ENCODE measurements around the gene NDUFA8.
"Not testable (repeated sequence)": the region's sequence is repeated elsewhere in the genome, so short reads cannot be mapped to it uniquely, and the experiment has no call there.

The NDUFA8 gene

DNA sequence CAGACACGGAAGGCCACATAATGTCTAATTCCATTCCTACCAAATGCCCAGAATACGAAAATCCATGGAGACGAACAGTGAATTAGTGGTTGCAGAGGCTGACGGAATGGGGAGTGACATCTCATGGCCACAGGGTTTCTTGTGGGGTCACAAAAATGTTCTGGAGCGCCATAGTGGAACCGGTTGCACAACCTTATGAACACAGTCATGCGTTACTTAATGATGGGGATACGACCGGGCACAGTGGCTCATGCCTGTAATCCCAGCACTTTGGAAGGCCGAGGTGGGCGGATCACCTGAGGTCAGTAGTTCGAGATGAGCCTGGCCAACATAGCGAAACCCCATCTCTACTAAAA is 40.4 kb downstream of the NDUFA8 start:
- no peaks in the 10 kb centered on the region for H3K79me2 ChIP-seq (ENCODE audit: insufficient read depth, low read depth)
- H2AFZ ChIP-seq (ENCODE audit: low read depth) = no peak overlapping the region
- H3K27ac ChIP-seq = no peak overlapping the region
- no peak overlapping the region for H3K4me2 ChIP-seq
- no peak overlapping the region for H3K4me3 ChIP-seq (IDR thresholded peaks at IDR 0.05; ENCODE audit: insufficient read depth, low read depth, low read length)
- TF ChIP-seq, protein P1, sequence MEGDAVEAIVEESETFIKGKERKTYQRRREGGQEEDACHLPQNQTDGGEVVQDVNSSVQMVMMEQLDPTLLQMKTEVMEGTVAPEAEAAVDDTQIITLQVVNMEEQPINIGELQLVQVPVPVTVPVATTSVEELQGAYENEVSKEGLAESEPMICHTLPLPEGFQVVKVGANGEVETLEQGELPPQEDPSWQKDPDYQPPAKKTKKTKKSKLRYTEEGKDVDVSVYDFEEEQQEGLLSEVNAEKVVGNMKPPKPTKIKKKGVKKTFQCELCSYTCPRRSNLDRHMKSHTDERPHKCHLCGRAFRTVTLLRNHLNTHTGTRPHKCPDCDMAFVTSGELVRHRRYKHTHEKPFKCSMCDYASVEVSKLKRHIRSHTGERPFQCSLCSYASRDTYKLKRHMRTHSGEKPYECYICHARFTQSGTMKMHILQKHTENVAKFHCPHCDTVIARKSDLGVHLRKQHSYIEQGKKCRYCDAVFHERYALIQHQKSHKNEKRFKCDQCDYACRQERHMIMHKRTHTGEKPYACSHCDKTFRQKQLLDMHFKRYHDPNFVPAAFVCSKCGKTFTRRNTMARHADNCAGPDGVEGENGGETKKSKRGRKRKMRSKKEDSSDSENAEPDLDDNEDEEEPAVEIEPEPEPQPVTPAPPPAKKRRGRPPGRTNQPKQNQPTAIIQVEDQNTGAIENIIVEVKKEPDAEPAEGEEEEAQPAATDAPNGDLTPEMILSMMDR (conservative IDR thresholded peaks at IDR 0.05; ENCODE audit: low read depth, low read length) = no peak
- no peak overlapping the region for H3K9ac ChIP-seq
- no peaks in the 10 kb centered on the region for H3K4me1 ChIP-seq (ENCODE audit: low read depth, poor library complexity, severe bottlenecking)
- H3K27me3 ChIP-seq (ENCODE audit: insufficient read depth, low read depth) = peaks cover 3% of the 10 kb centered on the region; the same call in 1 of the 2 replicates
- H3K36me3 ChIP-seq (ENCODE audit: insufficient read depth) = no peaks in the 10 kb centered on the region
- H4K20me1 ChIP-seq (ENCODE audit: insufficient read depth) = no peaks in the 10 kb centered on the region

DNA sequence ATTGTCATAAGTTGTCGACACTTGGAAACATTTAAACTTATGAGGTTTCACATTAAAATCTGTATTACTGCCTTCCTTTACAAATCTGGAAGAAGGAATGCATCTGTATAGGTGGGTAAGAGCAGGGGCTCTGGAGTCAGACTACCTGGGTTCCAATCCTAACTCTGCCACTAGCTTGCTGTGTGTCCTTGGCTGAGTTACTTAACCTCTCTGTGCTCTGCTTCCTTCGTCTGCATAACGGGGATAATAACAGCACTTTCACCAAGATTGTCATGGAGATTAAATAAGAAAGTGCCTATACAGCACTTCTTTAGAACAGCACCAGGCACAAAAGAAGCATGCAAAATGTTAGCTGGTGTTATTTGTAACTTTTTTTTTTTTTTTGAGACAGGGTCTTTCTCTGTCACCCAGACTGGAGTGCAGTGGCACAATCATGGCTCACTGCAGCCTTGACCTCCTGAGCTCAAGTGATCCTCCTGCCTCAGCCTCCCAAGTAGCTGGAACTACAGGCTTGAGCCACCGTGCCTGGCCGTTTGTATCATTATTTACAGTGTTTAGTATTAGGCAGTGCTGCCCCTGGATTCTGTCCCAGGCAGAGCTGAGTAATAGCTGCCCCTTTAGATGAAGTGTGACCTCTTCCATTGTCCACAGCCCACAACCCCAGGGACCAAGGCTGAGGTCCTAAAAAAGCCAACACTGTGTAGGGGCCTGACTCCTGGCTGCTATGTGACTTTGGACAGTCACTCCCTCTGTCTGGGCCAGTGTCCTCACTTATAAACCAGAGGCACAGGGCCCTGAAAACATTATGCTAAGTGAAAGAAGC is 41.0 kb downstream of the NDUFA8 start:
- TF ChIP-seq, protein P1 (conservative IDR thresholded peaks at IDR 0.05; ENCODE audit: low read depth, low read length) = no peak
- Histone ChIP-seq H3K79me2 (ENCODE audit: insufficient read depth, low read depth) (no peaks in the 10 kb centered on the region), H2AFZ (ENCODE audit: low read depth) (no peak overlapping the region), H3K36me3 (ENCODE audit: insufficient read depth) (no peaks in the 10 kb centered on the region), H3K27ac (no peak overlapping the region), H3K4me2 (no peak overlapping the region), H3K9ac (no peak overlapping the region), H3K27me3 (ENCODE audit: insufficient read depth, low read depth) (peaks cover 3% of the 10 kb centered on the region; the same call in 1 of the 2 replicates), H3K4me3 (IDR thresholded peaks at IDR 0.05; ENCODE audit: insufficient read depth, low read depth, low read length) (no peak overlapping the region), H3K4me1 (ENCODE audit: low read depth, poor library complexity, severe bottlenecking) (no peaks in the 10 kb centered on the region), H4K20me1 (ENCODE audit: insufficient read depth) (no peaks in the 10 kb centered on the region)

DNA sequence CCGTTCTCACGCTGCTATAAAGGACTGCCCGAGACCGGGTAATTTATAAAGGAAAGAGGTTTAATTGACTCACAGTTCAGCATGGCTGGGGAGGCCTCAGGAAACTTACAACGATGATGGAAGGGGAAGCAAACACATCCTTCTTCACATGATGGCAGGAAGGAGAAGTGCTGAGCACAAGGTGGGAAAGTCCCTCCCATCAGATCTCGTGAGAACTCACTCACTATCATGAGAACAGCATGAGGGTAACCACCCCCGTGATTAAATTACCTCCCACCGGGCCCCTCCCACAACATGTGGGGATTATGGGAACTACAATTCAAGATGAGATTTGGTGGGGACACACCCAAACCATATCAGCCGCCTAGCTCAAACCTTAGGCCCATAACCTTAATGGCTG is 42.3 kb downstream of the NDUFA8 start:
- H3K79me2 ChIP-seq (ENCODE audit: insufficient read depth, low read depth); H3K4me3 ChIP-seq (IDR thresholded peaks at IDR 0.05; ENCODE audit: insufficient read depth, low read depth, low read length); H3K27me3 ChIP-seq (ENCODE audit: insufficient read depth, low read depth); H4K20me1 ChIP-seq (ENCODE audit: insufficient read depth); H3K36me3 ChIP-seq (ENCODE audit: insufficient read depth); H3K9ac ChIP-seq; H3K4me1 ChIP-seq (ENCODE audit: low read depth, poor library complexity, severe bottlenecking); H3K27ac ChIP-seq; H2AFZ ChIP-seq (ENCODE audit: low read depth); H3K4me2 ChIP-seq: not testable (repeated sequence)

DNA sequence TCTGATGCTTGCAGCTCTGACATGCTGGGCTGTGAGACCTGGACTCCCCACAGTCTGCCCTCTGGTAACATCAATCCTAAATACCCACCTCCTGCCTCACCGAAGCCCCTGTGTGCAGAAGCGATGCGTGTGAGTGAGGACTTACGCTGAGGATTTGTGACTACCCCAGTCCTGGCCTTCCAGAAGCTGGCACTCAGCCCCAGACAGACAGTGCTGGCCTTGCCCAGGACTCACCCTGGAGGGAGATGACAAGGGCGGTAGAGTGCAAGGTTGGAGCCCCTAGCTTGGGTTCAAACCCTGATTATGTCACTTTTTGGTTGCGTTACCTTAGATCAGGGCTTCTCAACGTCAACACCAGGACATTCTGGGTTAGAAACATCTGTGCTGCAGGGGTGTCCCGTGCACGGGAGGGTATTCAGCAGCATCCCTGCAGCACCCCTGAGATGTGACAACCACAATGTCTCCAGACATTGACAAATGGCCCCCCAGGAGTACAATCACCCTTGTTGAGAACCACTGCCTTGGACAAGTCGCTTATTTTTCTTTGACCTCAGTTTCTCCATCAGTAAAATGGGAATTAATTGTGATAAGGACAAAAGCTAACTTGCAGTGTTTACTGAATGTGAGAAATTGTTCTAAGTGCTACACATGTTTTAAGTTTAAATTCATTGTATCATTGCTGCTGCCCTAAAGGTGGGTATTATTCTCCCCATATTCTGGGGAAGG is 43.0 kb downstream of the NDUFA8 start:
- Histone ChIP-seq H2AFZ (ENCODE audit: low read depth) (no peak overlapping the region), H4K20me1 (ENCODE audit: insufficient read depth) (no peaks in the 10 kb centered on the region), H3K4me1 (ENCODE audit: low read depth, poor library complexity, severe bottlenecking) (no peaks in the 10 kb centered on the region), H3K4me2 (no peak overlapping the region), H3K36me3 (ENCODE audit: insufficient read depth) (no peaks in the 10 kb centered on the region), H3K79me2 (ENCODE audit: insufficient read depth, low read depth) (no peaks in the 10 kb centered on the region), H3K9ac (no peak overlapping the region), H3K27me3 (ENCODE audit: insufficient read depth, low read depth) (peaks cover 8% of the 10 kb centered on the region; the same call in 1 of the 2 replicates), H3K4me3 (IDR thresholded peaks at IDR 0.05; ENCODE audit: insufficient read depth, low read depth, low read length) (no peak overlapping the region), H3K27ac (no peak overlapping the region)
- TF ChIP-seq, protein P1 (conservative IDR thresholded peaks at IDR 0.05; ENCODE audit: low read depth, low read length) = no peak

DNA sequence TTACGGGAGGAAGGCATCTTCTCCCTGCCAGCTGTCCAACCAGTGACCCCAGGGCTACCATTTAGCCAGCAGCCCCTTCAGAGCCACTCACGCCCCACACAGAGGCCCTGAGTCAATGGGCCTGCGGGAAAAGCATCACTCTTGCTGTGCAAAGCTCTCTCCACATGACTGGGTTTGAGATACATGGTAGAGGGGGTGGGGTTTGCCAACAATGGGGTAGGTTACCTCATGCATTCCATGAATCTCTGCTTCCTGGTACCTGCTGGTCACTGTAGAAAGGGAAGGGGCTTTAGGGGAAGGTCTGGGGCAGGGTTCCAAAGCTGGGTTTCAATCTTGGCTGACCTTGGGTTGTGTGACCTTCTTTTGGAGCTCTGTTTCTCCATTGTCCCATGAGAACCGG is 43.5 kb downstream of the NDUFA8 start:
- no peak overlapping the region for H2AFZ ChIP-seq (ENCODE audit: low read depth)
- no peaks in the 10 kb centered on the region for H3K79me2 ChIP-seq (ENCODE audit: insufficient read depth, low read depth)
- H3K9ac ChIP-seq = no peak overlapping the region
- no peaks in the 10 kb centered on the region for H4K20me1 ChIP-seq (ENCODE audit: insufficient read depth)
- H3K4me2 ChIP-seq = no peak overlapping the region
- no peaks in the 10 kb centered on the region for H3K36me3 ChIP-seq (ENCODE audit: insufficient read depth)
- no peaks in the 10 kb centered on the region for H3K4me1 ChIP-seq (ENCODE audit: low read depth, poor library complexity, severe bottlenecking)
- no peak overlapping the region for H3K4me3 ChIP-seq (IDR thresholded peaks at IDR 0.05; ENCODE audit: insufficient read depth, low read depth, low read length)
- TF ChIP-seq, protein P1 (conservative IDR thresholded peaks at IDR 0.05; ENCODE audit: low read depth, low read length) = no peak
- H3K27me3 ChIP-seq (ENCODE audit: insufficient read depth, low read depth) = peaks cover 8% of the 10 kb centered on the region; the same call in 1 of the 2 replicates
- H3K27ac ChIP-seq = no peak overlapping the region

Measured in KMS-11 (cell line).